Neuronal stem cell (in vitro differentiated cells): ENCODE measurements around the gene MYO5A.

Source experiments
- DNase-seq: peaks from one replicate; pipeline ENCODE4 v3.0.0-alpha.2; 2013; ENCODE audit warnings: low spot score
- H2AFZ ChIP-seq: one replicate; pipeline ENCODE4 v1.6.1; 2013; ENCODE audit warnings: mild to moderate bottlenecking, low read length, inconsistent platforms
- H2AK5ac ChIP-seq: 2 replicates; pipeline ENCODE4 v1.6.1; 2013; ENCODE audit warnings: low read depth, mild to moderate bottlenecking, inconsistent platforms, low read length, moderate library complexity, mixed read lengths
- H2BK120ac ChIP-seq: 2 replicates; pipeline ENCODE4 v1.6.1; 2013; ENCODE audit warnings: low read depth, mild to moderate bottlenecking, inconsistent platforms, low read length, moderate library complexity, mixed read lengths
- H2BK12ac ChIP-seq: one replicate; pipeline ENCODE4 v1.6.1; 2013; ENCODE audit warnings: low read length, inconsistent platforms
- H2BK15ac ChIP-seq: 2 replicates; pipeline ENCODE4 v1.6.1; 2013; ENCODE audit warnings: mild to moderate bottlenecking, low read length, inconsistent platforms, mixed read lengths
- H2BK5ac ChIP-seq: one replicate; pipeline ENCODE4 v1.6.1; 2013; ENCODE audit warnings: inconsistent platforms, mild to moderate bottlenecking, low read length, moderate library complexity
- H3K14ac ChIP-seq: one replicate; pipeline ENCODE4 v1.6.1; 2013; ENCODE audit warnings: low read length, inconsistent platforms
- H3K18ac ChIP-seq: 2 replicates; pipeline ENCODE4 v1.6.1; 2013; ENCODE audit warnings: low read length, inconsistent platforms
- H3K23ac ChIP-seq: 2 replicates; pipeline ENCODE4 v1.6.1; 2013; ENCODE audit warnings: low read depth, mild to moderate bottlenecking, mixed read lengths, low read length, inconsistent platforms; ENCODE audit not compliant: poor library complexity
- H3K27ac ChIP-seq: replicated peaks from 3 replicates; pipeline ENCODE4 v1.5.1; 2013; ENCODE audit warnings: low read length, inconsistent platforms
- H3K27me3 ChIP-seq, 3 experiments: 2 replicates each; pipeline ENCODE4 v1.6.1; 2013; ENCODE audit warnings: low read length in 3 of 3, mild to moderate bottlenecking in 2 of 3, inconsistent platforms in 1 of 3, low read depth in 1 of 3, mixed read lengths in 1 of 3, moderate library complexity in 1 of 3; ENCODE audit not compliant: control insufficient read depth in 3 of 3, insufficient read depth in 3 of 3
- H3K36me3 ChIP-seq, 2 donors: replicated peaks in 1 of 2; 2 replicates each; pipeline ENCODE4 v1.6.1; 2013; ENCODE audit warnings: low read length in 2 of 2; ENCODE audit not compliant: control insufficient read depth in 2 of 2, insufficient read depth in 2 of 2
- H3K4ac ChIP-seq: 2 replicates; pipeline ENCODE4 v1.6.1; 2013; ENCODE audit warnings: inconsistent platforms, mild to moderate bottlenecking, low read length, moderate library complexity
- H3K4me1 ChIP-seq, 2 donors: 1 replicate in 1 of 2; 2 replicates in 1 of 2; pipeline ENCODE4 v1.6.1; 2013; ENCODE audit warnings: low read length in 2 of 2, low read depth in 1 of 2; ENCODE audit not compliant: control insufficient read depth in 2 of 2, insufficient read depth in 1 of 2
- H3K4me2 ChIP-seq: one replicate; pipeline ENCODE4 v1.6.1; 2013; ENCODE audit warnings: mild to moderate bottlenecking, low read length, inconsistent platforms; ENCODE audit not compliant: insufficient read depth, poor library complexity, severe bottlenecking
- H3K4me3 ChIP-seq, 2 donors: 2 replicates each; pipeline ENCODE4 v1.5.1; 2013; ENCODE audit warnings: low read length in 2 of 2, mild to moderate bottlenecking in 2 of 2, inconsistent platforms in 1 of 2, moderate library complexity in 1 of 2
- H3K79me1 ChIP-seq: one replicate; pipeline ENCODE4 v1.6.1; 2013; ENCODE audit warnings: low read depth, mild to moderate bottlenecking, inconsistent platforms, low read length, moderate library complexity
- H3K9ac ChIP-seq: one replicate; pipeline ENCODE4 v1.6.1; 2013; ENCODE audit warnings: mild to moderate bottlenecking, low read depth, low read length, inconsistent platforms; ENCODE audit not compliant: poor library complexity
- H3K9me3 ChIP-seq, 2 donors: replicated peaks in 1 of 2; 2 replicates each; pipeline versions ENCODE3 to v1.6.1; 2013; ENCODE audit warnings: low read length in 2 of 2, mild to moderate bottlenecking in 2 of 2, inconsistent platforms in 1 of 2, low read depth in 1 of 2, mixed read lengths in 1 of 2, moderate library complexity in 1 of 2; ENCODE audit not compliant: control insufficient read depth in 2 of 2, insufficient read depth in 1 of 2
- H4K8ac ChIP-seq: one replicate; pipeline ENCODE4 v1.6.1; 2013; ENCODE audit warnings: low read depth, mild to moderate bottlenecking, inconsistent platforms, low read length, moderate library complexity
- H4K91ac ChIP-seq: one replicate; pipeline ENCODE4 v1.6.1; 2013; ENCODE audit warnings: low read length, low read depth, mild to moderate bottlenecking, inconsistent platforms; ENCODE audit not compliant: poor library complexity
- WGBS, 2 donors: extraction: QIAGEN DNeasy Blood & Tissue Kit; methylation state at CpG; one replicate each; pipeline ENCODE4 v1.1.7; 2013; ENCODE audit warnings: missing lambda C conversion rate in 2 of 2, mixed read lengths in 1 of 2; ENCODE audit not compliant: insufficient read length in 2 of 2, insufficient replicate concordance in 1 of 2; ENCODE audit errors: extremely low coverage in 2 of 2; 5-methylcytosine and 5-hydroxymethylcytosine counted together

Gene MYO5A

DNA sequence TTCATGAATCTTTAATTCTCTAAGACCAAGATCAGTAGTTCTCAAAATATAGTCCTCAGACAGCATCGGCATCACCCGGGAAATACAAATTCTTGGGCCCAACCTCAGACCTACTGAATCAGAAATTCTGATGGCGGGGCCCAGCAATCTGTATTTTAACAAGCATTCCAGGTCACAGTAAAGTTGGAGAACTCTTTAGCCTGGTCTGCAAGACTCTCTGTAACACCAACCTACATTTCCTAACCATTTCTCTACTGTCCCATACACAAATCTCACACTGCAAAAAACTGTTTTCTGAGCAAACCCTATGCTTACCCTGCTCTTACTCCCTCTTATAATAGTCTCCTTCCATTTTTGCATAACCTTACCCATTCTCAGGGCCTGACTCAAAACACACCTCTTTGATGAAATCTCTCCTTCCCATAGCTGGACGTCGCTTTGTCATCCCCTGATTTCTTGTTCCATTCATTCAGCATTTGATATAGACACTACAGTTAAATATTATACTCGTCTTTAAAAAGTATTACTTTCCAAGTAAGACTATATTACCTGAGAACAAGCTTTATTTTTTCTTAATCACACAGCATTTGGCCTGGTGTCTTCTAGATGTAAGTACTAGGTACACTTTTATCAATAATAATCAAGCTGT, 149.8 kb downstream of the MYO5A start:
- H2BK120ac ChIP-seq = no peak overlapping the region
- no peak for DNase-seq
- no peak overlapping the region for H2AFZ ChIP-seq
- H4K8ac ChIP-seq = no peak overlapping the region
- no peak overlapping the region for H4K91ac ChIP-seq
- H2BK15ac ChIP-seq = no peak overlapping the region
- peaks cover 1 to 14% of the 10 kb centered on the region in 2 donors for H3K9me3 ChIP-seq
- WGBS, 2 donors = no CpG with 5 or more reads among the region's 6 CpGs
- H3K9ac ChIP-seq = no peak overlapping the region
- H3K36me3 ChIP-seq = peaks cover 7 to 89% of the 10 kb centered on the region in 2 donors
- no peak overlapping the region for H3K18ac ChIP-seq
- H3K27me3 ChIP-seq = no peaks in the 10 kb centered on the region
- no peaks in the 10 kb centered on the region for H3K4me1 ChIP-seq
- no peak overlapping the region for H3K14ac ChIP-seq
- no peaks in the 10 kb centered on the region for H3K79me1 ChIP-seq
- H2BK5ac ChIP-seq = no peak overlapping the region
- H3K23ac ChIP-seq = no peak overlapping the region
- H3K4me2 ChIP-seq = no peak overlapping the region
- H3K4ac ChIP-seq = no peak overlapping the region
- H2AK5ac ChIP-seq = no peak overlapping the region
- no peak overlapping the region for H3K4me3 ChIP-seq
- H3K27ac ChIP-seq = no peak overlapping the region
- no peak overlapping the region for H2BK12ac ChIP-seq

DNA sequence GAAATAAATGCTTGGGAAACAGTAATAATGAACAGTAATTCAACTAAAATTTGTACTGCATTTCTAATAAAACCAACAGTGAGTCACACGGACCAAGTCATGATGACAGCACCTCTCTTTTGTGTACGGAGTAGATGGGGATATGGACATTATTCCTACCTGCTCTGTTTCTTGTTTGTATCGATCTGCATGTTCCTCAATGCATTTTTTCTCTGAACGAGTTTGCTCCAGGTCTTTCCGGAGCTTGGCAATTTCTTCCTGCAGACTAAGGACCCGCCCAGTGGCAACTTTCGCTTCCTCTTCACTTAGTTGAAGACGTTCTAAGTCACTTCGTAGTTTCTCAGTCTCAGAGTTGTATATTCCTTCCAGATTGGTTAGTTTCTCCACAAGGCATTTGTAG, 158.7 kb downstream of the MYO5A start:
- no peak overlapping the region for H3K27ac ChIP-seq
- H3K4me3 ChIP-seq = no peak overlapping the region
- no peaks in the 10 kb centered on the region for H3K27me3 ChIP-seq
- no peak for DNase-seq
- no peak overlapping the region for H3K23ac ChIP-seq
- H3K79me1 ChIP-seq = no peaks in the 10 kb centered on the region
- no peak overlapping the region for H2BK12ac ChIP-seq
- H3K14ac ChIP-seq = no peak overlapping the region
- H4K8ac ChIP-seq = no peak overlapping the region
- no peak overlapping the region for H3K4ac ChIP-seq
- H3K36me3 ChIP-seq = peaks cover 9 to 83% of the 10 kb centered on the region in 2 donors
- no peak overlapping the region for H3K9ac ChIP-seq
- H2BK15ac ChIP-seq = no peak overlapping the region
- H3K9me3 ChIP-seq = peaks cover 1 to 10% of the 10 kb centered on the region in 2 donors
- no peak overlapping the region for H4K91ac ChIP-seq
- no peak overlapping the region for H2BK120ac ChIP-seq
- no peak overlapping the region for H3K4me2 ChIP-seq
- no peak overlapping the region for H2AK5ac ChIP-seq
- no peak overlapping the region for H2BK5ac ChIP-seq
- H3K4me1 ChIP-seq = no peaks in the 10 kb centered on the region
- no peak overlapping the region for H3K18ac ChIP-seq
- no peak overlapping the region for H2AFZ ChIP-seq
- no CpG with 5 or more reads among the region's 9 CpGs for WGBS, 2 donors

DNA sequence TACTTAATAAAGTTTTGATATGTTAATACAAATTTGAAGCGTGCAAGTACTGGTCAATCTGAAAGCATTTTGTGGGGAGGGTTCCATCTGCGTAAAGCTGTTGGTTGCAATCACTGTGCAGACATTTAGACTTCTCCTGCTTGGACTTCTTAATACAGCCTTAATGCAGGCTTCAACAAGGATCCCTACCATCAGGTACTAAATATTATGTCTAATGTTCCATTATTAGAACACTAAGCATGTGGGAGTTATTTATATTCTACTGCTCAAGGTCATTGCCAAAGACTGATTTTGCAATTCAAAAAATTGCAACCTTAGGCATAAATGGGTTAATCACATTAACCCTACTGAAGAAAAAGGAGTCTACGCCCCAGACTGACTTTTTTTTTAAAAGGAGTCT, 159.2 kb downstream of the MYO5A start:
- Histone ChIP-seq H3K14ac (no peak overlapping the region), H3K27ac (no peak overlapping the region), H2BK15ac (no peak overlapping the region), H2AFZ (no peak overlapping the region), H2AK5ac (no peak overlapping the region), H3K18ac (no peak overlapping the region), H3K9me3 (peaks cover under 1 to 5% of the 10 kb centered on the region in 2 donors), H3K79me1 (no peaks in the 10 kb centered on the region), H4K91ac (no peak overlapping the region), H3K4ac (no peak overlapping the region), H3K4me1 (no peaks in the 10 kb centered on the region), H3K36me3 (peaks cover 8 to 79% of the 10 kb centered on the region in 2 donors), H3K4me2 (no peak overlapping the region), H4K8ac (no peak overlapping the region), H3K9ac (no peak overlapping the region), H3K23ac (no peak overlapping the region), H2BK5ac (no peak overlapping the region), H2BK12ac (no peak overlapping the region), H3K27me3 (no peaks in the 10 kb centered on the region), H3K4me3 (no peak overlapping the region), H2BK120ac (no peak overlapping the region)
- no CpG with 5 or more reads among the region's 3 CpGs for WGBS, 2 donors
- no peak for DNase-seq

DNA sequence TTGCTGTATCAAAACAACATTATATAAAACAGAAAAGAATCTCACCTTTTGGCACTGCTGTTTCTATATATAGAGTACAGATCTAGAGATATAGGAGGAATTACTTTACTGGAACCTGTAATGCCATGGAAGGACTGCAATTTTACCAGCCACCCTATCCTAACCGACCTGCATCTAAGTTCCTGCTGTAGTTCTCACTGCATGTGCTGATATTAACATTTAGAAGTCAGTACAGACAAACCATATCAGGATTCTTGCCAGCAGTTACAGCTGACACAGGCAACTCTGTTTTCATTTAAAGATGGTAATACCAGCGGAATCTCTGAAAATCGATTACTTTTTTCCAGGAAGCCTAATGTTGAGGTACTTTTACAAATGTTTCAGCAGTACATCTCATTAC, 159.7 kb downstream of the MYO5A start:
- Histone ChIP-seq H4K8ac (no peak overlapping the region), H2BK120ac (no peak overlapping the region), H2BK5ac (no peak overlapping the region), H2BK15ac (no peak overlapping the region), H3K4me2 (no peak overlapping the region), H3K14ac (no peak overlapping the region), H3K18ac (no peak overlapping the region), H2AK5ac (no peak overlapping the region), H3K9ac (no peak overlapping the region), H3K27ac (no peak overlapping the region), H3K23ac (no peak overlapping the region), H3K4ac (no peak overlapping the region), H2BK12ac (no peak overlapping the region), H3K9me3 (peaks cover 0 to under 1% of the 10 kb centered on the region in 2 donors), H2AFZ (no peak overlapping the region), H3K27me3 (no peaks in the 10 kb centered on the region), H3K36me3 (peaks cover 6 to 79% of the 10 kb centered on the region in 2 donors), H3K4me3 (no peak overlapping the region), H4K91ac (no peak overlapping the region), H3K4me1 (no peaks in the 10 kb centered on the region), H3K79me1 (no peaks in the 10 kb centered on the region)
- no CpG with 5 or more reads among the region's 3 CpGs for WGBS, 2 donors
- DNase-seq = no peak
